ENCODE measurements around the gene IGFBP5. TPM values are rescaled to one million over a fixed set of nuclear protein-coding genes. Genes with fewer than 3 reads are reported as not detected.
A peak's percentile ranks its signal among the peaks of the same experiment; 100 is the strongest.

Gene IGFBP5
- total RNA-seq, 1 donor from 2014 or later = 34.9 TPM

DNA sequence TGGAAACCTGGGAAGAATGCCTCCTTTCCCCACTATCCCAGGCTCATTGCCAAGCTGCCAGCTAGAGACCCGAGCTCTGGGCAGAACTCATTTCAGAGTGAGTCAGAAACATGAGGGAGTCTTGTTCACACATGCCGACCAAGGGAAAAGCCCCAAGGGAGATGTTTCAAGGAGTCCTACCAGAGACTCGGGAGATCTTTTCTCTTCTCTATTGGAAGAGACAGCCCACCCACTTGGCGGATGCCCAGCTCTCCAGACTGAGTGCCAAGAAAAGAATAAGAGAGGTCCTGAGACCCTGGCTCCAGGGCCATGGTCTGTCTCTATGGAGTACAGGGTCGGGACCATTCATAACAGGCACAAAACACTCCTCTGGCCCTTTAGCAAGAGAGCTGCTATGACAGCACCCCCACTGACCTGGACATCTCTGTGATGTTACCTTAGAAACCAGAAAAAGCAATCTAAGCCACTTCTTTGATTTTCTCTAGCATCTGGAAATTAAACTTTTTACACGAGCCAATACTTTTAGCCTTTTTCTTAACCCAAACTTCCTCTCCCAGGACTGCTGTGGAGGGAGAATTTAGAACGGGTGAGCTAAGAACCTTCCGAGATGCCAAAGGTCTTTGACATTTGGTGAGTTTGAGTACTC lies 18.5 kb upstream of the IGFBP5 start:
- ATAC-seq = peak; percentile 68

DNA sequence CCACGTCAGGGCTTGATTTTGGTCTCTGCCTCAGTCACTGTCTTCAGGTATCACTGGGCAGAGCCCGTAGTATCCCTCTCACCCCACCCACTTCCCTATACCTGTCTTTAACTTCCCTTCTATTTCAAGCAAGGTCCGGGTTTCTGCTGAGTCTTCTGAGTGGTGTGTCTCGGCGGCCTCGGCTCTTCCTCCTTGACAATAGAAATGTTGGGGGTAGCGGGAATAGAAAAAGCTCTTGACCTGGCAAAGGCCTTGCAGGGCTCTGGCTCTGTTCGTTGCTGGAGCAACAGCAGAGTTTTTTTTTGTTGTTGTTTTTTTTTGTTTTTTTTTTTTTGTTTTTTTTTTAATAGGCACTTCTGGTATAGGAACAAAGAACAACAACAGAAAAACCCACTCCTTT lies 16.0 kb upstream of the IGFBP5 start:
- peak; percentile 35 for ATAC-seq

GRCh38 chr2:216710551-216711301 lies 15.4 kb upstream of the IGFBP5 start:
- peak; percentile 35 for ATAC-seq

GRCh38 chr2:216702756-216703155 lies 7.4 kb upstream of the IGFBP5 start:
- ATAC-seq = no peak

DNA sequence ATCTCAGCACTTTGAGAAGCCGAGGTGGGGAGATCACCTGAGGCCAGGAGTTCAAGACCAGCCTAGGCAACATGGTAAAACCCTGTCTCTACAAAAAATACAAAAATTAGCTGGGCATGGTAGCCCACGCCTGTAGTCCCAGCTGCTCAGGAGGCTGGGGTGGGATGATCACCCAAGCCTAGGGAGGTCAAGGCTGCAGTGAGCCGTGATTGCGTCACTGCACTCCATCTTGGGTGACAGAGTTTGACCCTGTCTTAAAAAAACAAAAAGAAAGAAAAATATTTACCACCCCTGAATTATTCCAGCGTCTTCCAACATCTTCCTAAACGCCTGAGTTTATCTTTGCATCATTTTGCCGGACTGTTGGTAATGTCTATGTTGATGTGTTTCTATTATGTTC lies 6.2 kb upstream of the IGFBP5 start:
- no peak for ATAC-seq

- no peak for ATAC-seq
Measured at GRCh38 chr2:216700781-216701180, 5.4 kb upstream of the IGFBP5 start.

GRCh38 chr2:216700088-216700567 lies 4.8 kb upstream of the IGFBP5 start:
- ATAC-seq = no peak

GRCh38 chr2:216698895-216699294 lies 3.5 kb upstream of the IGFBP5 start:
- ATAC-seq = peak; percentile 53

DNA sequence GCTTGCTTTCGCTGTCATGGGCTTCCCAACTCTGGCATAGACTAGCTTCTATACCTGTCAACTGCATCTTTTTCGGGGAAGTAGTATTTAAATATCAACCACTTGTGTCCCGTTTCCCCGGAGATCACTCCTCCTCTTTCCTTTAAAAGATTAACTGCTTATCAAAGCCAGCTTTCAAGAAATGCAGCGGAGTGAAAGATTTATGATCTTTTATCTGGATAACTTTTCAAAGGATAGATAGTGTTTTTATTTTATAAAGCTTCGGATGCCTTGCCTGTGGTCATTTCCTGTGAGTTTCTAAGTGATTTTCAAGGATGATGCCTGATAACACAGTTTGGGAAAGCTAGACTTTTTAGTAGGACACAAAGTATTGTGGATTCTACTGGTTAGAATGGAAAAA lies 2.9 kb upstream of the IGFBP5 start:
- no peak for ATAC-seq

GRCh38 chr2:216696751-216697560 lies 1.6 kb upstream of the IGFBP5 start:
- no peak for ATAC-seq

- ATAC-seq = no peak
Measured at GRCh38 chr2:216696321-216696720, 972 bp upstream of the IGFBP5 start.

GRCh38 chr2:216694826-216695217 lies 527 bp downstream of the IGFBP5 start:
- no peak for ATAC-seq

DNA sequence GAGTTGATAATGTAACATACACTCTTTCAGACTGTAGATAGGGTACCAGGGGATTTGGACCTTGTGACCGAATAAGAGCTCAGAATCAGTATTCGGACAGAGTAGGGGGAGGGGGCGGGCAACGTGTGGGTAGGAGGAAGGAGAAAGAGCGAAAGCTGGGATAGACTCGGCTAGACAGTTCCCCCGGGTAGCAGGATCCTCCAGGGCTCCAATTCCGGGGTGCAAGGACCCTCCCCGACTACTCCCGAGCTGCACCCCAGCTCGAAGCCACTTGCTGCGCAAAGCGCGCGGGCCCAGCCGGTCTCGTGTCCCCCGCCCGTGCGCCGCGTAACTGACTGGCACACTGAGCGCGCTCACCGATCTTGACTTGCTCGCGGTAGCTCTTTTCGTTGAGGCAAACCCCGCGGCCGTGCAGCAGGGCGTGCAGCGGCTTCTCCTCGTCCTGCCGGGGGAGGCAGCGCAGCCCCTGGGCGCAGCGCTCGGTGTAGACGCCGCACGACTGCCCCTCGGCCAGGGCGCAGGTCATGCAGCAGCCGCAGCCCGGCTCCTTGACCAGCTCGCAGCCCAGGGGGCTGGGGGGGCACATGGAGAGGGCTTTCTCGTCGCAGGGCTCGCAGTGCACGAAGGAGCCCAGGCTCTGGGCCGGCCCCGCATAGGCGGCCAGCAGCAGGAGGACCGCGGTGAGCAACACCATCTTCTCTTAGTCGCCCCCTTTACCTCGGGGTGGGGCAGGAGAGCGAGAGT lies 1.1 kb downstream of the IGFBP5 start:
- peak; percentile 46 for ATAC-seq

- no peak for ATAC-seq
Measured at GRCh38 chr2:216693414-216694080, 1.8 kb downstream of the IGFBP5 start.

DNA sequence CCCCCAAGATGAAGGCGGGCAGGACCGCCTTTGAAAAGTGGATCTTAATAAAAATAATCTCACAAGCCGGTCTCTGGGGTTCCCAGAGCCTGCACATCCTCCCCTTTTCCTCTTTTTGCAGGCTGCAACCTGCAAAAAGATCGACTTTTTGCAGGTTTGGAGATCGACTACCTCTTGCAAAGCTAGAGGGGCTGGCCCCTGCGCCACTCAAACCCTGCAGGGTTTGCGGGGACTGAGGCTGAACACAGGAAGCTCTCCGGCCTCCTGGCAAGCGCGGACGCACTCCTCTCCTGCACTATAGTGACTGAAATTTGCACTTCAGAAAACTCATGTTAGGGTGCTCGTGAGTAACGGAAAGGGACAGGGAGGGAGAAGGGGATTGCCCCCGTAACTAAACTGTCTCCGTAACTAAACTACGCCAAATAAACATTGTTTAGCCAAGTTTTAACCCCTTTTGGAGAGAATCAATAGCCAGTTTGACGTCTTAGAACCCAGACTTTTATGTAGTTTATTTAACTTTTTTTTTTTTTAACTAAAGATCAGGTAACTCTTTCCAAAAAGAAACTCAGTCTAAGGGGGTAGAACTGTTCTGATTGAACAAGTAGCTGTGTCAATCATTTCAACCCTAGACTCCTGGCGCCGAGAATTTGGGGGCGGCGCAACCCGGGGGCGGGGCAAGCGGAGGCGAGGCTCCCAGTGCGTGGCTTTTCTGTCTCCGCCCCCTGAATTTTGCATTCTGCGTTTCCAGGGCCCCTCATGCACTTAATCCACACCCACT lies 2.5 kb downstream of the IGFBP5 start:
- peak; percentile 24 for ATAC-seq

DNA sequence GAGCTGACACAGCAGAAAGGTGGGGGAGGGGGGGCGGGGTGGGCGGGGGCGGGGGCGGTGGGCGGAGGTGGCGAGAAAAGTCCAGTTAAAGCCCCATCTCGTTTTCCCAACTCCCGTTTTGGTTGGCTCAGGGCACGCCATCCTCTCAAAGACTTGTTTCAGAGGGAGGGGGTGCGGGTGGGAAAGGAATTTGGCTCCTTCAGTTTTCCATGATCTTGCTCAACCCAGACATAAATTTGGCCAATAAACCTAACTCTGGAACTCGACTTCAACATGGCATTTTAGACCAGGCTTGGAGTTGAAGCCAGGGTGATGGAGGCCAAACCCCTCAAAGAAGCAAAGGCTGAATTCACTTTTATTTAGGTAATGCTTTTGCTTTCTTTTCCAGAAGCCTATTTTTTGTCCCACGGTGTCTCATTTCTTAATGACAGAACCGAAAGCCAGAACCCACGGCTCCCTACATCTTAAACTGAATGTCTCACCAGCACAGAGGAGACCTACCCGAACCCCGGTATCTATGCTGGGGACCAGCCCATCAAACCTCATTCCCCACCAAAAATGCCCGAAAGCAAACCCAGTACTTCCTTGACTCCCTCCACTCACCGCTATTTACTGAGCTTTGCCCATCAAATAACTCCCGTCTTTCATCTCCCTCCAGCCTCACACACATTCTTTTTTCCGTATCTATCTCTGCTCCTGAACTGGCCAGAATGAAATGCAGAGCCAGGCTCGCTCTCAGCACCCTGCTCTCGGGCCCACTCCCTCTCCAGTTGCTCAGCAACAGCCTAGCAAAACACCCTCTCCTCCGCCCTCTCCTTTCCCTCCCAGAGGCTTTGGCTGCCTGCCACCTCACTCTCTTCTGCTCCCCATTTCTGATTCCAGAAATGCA lies 4.3 kb downstream of the IGFBP5 start:
- ATAC-seq = no peak

DNA sequence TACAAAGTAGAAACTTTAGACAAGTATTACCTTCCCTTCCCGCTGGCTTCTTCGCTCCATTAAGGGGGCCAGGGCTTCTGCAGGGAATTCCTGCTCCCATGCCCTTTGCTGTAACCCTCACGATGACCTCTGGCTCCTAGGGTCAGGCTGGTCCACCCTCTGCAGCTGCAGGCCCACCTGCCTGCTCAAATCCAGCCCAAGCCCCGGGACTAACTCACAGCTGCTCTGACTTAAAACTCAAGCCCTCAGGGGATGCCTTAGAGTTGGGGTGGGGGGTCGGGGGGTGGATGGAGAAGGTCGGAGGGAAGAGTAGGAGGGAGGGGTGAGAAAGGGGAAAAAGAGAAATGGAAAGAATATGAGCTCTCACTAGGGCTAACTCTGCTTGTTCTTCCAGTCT lies 4.9 kb downstream of the IGFBP5 start:
- no peak for ATAC-seq

DNA sequence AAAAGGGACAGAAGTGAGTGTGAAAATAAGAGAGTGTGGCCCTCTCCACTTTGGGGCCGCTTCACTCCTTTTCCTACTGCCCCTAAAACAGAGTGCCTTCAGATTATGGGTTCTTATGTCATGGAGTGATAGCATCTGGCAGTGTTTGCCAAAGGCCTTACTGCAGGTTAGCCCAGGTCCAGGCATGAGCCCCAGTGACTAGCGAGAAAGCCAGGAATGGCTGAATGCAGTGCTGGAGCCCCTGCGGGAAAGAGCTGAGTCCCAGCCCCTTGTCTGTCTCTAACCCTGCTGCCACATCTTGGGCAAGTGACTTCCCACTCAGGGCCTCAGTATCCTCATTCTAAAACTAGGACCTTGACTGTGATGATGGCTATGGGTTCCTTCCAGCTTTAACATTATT lies 6.0 kb downstream of the IGFBP5 start:
- ATAC-seq = no peak

DNA sequence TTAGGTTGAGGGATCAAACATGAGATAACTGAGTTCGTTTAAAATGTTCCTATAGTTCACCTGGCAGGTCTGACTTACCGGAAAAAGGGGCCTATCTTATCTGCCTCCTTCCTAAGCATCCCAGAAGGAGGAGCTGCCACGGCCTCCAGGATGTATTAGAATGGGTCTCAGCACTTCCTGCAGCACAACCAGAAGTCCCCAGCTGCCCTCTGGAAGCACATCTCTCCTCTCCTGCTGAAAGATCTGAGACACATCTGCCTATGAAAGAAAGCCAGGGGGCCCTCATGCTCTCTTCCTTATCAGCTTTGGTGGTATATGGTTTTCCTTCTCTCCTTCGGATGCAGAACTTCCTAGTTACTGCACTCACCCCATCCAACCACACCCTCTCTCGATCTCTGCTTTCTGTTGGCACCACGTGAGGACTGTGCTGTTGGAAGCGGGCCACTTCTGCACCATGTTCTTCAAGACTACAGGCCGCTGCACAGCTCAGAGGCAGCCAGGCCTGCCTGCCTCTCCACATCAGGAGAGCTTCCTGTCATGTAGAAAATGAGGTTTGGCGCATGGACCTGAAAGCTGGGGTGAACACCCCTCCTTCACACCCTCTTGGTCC lies 6.5 kb downstream of the IGFBP5 start:
- ATAC-seq = peak; percentile 62

DNA sequence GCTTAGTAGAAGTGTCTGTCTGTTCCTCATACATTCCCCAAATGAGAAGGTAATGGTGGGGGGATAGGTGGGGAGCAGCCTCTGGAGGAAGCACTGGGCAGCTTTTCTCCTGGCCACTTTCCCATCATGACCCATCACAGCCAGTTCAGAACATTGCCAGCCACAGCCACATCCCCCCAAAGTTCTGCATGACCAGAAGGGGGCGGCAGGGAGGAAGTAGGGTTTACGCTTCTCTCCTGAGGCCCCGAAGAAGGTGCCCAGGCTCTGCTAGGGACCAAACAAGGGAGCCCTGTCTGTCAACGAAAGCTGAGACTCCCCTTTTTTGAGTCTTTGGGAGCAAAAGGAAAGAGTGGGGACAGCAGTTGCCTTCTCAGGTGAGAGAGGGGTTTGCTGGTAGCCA lies 7.7 kb downstream of the IGFBP5 start:
- ATAC-seq = no peak

Measured in esophagus mucosa (tissue), 1 donor.